ENCODE data around the gene ACAA1.

DNA sequence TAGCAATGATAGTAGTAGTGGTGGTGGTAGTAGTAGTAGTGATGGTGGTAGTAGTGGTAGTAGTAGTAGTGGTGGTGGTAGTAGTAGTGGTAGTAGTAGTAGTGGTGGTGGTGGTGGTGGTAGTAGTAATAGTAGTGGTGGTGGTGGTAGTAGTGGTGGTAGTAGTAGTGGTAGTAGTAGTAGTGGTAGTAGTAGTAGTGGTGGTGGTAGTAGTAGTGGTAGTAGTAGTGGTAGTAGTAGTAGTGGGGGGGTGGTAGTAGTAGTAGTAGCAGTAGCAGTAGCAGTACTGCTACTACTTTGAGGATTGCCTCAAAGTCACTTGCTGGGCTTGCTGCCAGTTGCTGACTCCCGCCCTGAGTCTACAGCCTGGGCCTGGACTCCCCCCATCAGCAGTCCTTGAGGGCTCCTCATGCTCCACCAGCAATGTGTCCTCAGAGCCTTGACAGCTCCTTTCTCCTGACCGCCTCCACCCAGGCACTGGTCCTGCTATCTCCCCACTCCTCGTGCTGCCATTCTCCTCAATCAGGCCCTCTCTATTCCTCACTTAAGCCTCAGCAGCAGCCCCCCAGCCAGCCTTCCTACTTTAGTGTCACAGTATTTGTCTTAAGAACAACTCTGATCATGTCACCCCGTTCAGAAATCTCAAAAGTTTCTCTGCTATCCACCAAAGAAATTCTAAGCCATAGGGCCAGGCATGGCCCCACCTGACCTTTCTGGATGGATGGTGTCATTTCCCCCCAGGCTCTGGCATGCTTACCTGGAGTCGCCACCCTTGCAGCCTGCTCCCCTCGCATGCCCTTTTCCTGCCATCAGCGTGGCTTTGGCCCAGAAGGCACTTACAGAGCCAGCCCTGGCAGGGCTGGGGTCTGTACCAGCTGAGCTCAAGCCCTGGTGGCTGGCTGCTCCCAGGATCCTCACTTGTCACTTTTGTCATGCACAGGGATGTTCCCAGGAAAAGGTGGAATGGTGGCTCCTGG is 52.3 kb downstream of the ACAA1 start:
- TF ChIP-seq, protein P1, sequence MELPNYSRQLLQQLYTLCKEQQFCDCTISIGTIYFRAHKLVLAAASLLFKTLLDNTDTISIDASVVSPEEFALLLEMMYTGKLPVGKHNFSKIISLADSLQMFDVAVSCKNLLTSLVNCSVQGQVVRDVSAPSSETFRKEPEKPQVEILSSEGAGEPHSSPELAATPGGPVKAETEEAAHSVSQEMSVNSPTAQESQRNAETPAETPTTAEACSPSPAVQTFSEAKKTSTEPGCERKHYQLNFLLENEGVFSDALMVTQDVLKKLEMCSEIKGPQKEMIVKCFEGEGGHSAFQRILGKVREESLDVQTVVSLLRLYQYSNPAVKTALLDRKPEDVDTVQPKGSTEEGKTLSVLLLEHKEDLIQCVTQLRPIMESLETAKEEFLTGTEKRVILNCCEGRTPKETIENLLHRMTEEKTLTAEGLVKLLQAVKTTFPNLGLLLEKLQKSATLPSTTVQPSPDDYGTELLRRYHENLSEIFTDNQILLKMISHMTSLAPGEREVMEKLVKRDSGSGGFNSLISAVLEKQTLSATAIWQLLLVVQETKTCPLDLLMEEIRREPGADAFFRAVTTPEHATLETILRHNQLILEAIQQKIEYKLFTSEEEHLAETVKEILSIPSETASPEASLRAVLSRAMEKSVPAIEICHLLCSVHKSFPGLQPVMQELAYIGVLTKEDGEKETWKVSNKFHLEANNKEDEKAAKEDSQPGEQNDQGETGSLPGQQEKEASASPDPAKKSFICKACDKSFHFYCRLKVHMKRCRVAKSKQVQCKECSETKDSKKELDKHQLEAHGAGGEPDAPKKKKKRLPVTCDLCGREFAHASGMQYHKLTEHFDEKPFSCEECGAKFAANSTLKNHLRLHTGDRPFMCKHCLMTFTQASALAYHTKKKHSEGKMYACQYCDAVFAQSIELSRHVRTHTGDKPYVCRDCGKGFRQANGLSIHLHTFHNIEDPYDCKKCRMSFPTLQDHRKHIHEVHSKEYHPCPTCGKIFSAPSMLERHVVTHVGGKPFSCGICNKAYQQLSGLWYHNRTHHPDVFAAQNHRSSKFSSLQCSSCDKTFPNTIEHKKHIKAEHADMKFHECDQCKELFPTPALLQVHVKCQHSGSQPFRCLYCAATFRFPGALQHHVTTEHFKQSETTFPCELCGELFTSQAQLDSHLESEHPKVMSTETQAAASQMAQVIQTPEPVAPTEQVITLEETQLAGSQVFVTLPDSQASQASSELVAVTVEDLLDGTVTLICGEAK (IDR thresholded peaks at IDR 0.05): no peak
- TF ChIP-seq, protein P1 (CRISPR knock-in tag; IDR thresholded peaks at IDR 0.05): no peak
- TF ChIP-seq POLR2A (IDR thresholded peaks at IDR 0.05; ENCODE audit: insufficient read depth in 1 of 2, low read depth in 2 of 2, low read length in 2 of 2) (no peak), POLR2AphosphoS5 (IDR thresholded peaks at IDR 0.05; ENCODE audit: low read depth, low read length) (no peak), ZNF569 (CRISPR knock-in tag; IDR thresholded peaks at IDR 0.05; ENCODE audit: borderline replicate concordance) (no peak), ZNF891 (CRISPR knock-in tag; IDR thresholded peaks at IDR 0.05) (no peak), ZNF660 (CRISPR knock-in tag; IDR thresholded peaks at IDR 0.05; ENCODE audit: borderline replicate concordance, low read depth) (no peak)
